ENCODE results near the gene STX18. TPM values are rescaled to one million over a fixed set of nuclear protein-coding genes. Genes with fewer than 3 reads are reported as not detected.
A peak's percentile ranks its signal among the peaks of the same experiment; 100 is the strongest.
"Not testable (repeated sequence)": the region's sequence is repeated elsewhere in the genome, so short reads cannot be mapped to it uniquely, and the experiment has no call there.

Gene STX18
- total RNA-seq, 1 donor from 2014 or later, result 17.3 TPM

DNA sequence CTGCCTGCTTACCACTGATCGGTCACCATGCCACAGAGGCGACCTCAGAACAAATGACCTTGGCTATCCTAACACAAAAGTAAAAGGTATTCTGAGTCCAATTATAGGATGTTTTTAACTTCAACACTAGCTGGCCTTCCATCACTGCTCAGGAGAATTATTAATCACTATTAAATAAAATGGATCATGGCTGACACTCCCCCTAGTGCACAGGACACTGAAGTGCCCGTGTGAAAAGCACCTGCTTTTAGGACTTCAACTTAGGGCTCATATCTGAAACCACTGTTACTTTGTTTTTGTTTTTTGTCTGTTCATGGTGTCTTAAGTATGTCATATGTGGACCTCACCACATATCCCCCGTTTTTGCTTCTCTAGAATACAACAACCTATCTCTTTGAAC, 33.9 kb downstream of the STX18 start:
- H3K9me3 ChIP-seq (replicated peaks), result no peaks in the 10 kb centered on the region
- intact Hi-C loops (cut with micrococcal nuclease), result no loop called here
- no peak overlapping the region for H3K27ac ChIP-seq (replicated peaks)
- H3K4me1 ChIP-seq, result peaks cover 22% of the 10 kb centered on the region
- TF ChIP-seq, protein P1, sequence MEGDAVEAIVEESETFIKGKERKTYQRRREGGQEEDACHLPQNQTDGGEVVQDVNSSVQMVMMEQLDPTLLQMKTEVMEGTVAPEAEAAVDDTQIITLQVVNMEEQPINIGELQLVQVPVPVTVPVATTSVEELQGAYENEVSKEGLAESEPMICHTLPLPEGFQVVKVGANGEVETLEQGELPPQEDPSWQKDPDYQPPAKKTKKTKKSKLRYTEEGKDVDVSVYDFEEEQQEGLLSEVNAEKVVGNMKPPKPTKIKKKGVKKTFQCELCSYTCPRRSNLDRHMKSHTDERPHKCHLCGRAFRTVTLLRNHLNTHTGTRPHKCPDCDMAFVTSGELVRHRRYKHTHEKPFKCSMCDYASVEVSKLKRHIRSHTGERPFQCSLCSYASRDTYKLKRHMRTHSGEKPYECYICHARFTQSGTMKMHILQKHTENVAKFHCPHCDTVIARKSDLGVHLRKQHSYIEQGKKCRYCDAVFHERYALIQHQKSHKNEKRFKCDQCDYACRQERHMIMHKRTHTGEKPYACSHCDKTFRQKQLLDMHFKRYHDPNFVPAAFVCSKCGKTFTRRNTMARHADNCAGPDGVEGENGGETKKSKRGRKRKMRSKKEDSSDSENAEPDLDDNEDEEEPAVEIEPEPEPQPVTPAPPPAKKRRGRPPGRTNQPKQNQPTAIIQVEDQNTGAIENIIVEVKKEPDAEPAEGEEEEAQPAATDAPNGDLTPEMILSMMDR (IDR thresholded peaks at IDR 0.05; ENCODE audit: borderline replicate concordance), result peak; percentile 35
- no peaks in the 10 kb centered on the region for H3K36me3 ChIP-seq
- no peak for DNase-seq
- no peaks in the 10 kb centered on the region for H3K27me3 ChIP-seq (ENCODE audit: low read depth)
- no peak overlapping the region for H3K4me3 ChIP-seq

DNA sequence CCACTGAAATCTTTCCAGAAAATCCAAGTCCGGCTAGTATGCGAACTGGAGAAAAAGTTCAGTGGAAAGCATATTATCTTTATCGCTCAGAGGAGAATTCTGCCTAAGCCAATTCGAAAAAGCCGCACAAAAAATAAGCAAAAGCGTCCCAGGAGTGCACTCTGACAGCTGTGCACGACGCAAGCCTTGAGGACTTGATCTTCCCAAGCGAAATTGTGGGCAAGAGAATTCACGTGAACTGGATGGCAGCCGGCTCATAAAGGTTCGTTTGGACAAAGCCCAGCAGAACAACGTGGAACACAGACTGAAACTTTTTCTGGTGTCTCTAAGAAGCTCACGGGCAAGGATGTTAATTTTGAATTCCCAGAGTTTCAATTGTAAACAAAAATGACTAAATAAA, 34.4 kb downstream of the STX18 start:
- Histone ChIP-seq H3K27me3 (ENCODE audit: low read depth) (no peaks in the 10 kb centered on the region), H3K36me3 (no peaks in the 10 kb centered on the region), H3K27ac (replicated peaks) (no peak overlapping the region), H3K9me3 (replicated peaks) (no peaks in the 10 kb centered on the region), H3K4me1 (peaks cover 23% of the 10 kb centered on the region), H3K4me3 (no peak overlapping the region)
- TF ChIP-seq, protein P1 (IDR thresholded peaks at IDR 0.05; ENCODE audit: borderline replicate concordance), result no peak
- intact Hi-C loops (cut with micrococcal nuclease), result no loop called here
- no peak for DNase-seq

DNA sequence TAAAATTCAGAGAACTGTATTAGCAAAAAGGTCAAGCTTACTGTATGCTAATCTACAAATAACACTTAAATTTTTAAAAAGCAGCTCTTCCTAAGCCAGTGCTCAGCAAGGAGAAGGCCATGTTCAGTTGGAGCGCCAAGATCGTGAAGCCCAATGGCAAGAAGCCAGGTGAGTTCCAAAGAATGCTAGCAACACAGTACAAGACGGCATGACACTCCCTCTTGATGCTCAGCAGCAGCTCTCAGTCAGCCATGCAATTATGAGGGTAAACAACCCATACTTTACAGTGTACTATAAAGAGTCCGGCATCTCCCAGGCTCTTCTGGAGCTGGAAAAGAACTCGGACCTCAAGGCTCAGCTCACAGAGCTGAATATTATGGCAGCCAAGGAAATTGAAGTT, 34.9 kb downstream of the STX18 start:
- TF ChIP-seq, protein P1 (IDR thresholded peaks at IDR 0.05; ENCODE audit: borderline replicate concordance), result no peak
- no peaks in the 10 kb centered on the region for H3K27me3 ChIP-seq (ENCODE audit: low read depth)
- no peaks in the 10 kb centered on the region for H3K36me3 ChIP-seq
- peaks cover 23% of the 10 kb centered on the region for H3K4me1 ChIP-seq
- intact Hi-C loops (cut with micrococcal nuclease), result no loop called here
- no peak overlapping the region for H3K4me3 ChIP-seq
- no peak for DNase-seq
- H3K9me3 ChIP-seq (replicated peaks), result no peaks in the 10 kb centered on the region
- no peak overlapping the region for H3K27ac ChIP-seq (replicated peaks)

DNA sequence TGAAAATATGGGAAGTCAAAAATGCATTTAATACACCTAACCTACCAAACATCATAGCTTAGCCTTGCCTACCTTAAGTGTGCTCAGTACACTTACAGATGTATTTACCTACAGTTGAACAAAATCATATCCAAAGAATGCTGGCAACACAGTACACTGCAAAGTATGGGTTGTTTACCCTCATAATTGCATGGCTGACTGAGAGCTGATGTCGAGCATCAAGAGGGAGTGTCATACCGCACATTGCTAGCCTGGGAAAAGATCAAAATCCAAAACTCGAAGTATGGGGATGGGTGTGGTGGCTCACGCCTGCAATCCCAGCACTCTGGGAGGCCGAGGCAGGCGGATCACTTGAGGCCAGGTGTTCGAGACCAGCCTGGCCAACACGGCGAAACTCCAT, 36.6 kb downstream of the STX18 start:
- H3K27ac ChIP-seq (replicated peaks); intact Hi-C loops (cut with micrococcal nuclease); DNase-seq; H3K27me3 ChIP-seq (ENCODE audit: low read depth); H3K9me3 ChIP-seq (replicated peaks); H3K36me3 ChIP-seq; H3K4me3 ChIP-seq: not testable (repeated sequence)
- peaks cover 19% of the 10 kb centered on the region for H3K4me1 ChIP-seq

DNA sequence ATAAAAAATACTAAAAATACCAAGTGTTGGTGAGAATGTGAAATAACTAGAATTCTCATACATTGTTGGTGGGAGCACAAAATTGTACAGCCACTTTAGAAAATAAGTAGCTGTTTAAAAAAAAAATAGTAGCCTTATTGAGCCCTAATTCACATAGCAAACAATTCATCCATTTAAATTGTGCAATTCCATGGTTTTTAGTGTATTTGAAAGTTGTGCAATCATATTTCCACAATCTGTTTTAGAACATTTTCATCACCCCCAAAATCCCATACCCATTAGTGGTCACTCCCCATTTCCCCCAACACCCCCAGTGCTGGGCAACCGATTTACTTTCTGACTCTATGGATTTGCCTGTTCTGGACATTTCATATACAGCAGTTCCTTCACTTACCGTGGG, 37.1 kb downstream of the STX18 start:
- H3K4me1 ChIP-seq, result peaks cover 19% of the 10 kb centered on the region
- H3K36me3 ChIP-seq, result no peaks in the 10 kb centered on the region
- no peak for DNase-seq
- H3K4me3 ChIP-seq, result no peak overlapping the region
- no peaks in the 10 kb centered on the region for H3K27me3 ChIP-seq (ENCODE audit: low read depth)
- H3K27ac ChIP-seq (replicated peaks), result no peak overlapping the region
- TF ChIP-seq, protein P1 (IDR thresholded peaks at IDR 0.05; ENCODE audit: borderline replicate concordance), result no peak
- no peaks in the 10 kb centered on the region for H3K9me3 ChIP-seq (replicated peaks)
- intact Hi-C loops (cut with micrococcal nuclease), result no loop called here

DNA sequence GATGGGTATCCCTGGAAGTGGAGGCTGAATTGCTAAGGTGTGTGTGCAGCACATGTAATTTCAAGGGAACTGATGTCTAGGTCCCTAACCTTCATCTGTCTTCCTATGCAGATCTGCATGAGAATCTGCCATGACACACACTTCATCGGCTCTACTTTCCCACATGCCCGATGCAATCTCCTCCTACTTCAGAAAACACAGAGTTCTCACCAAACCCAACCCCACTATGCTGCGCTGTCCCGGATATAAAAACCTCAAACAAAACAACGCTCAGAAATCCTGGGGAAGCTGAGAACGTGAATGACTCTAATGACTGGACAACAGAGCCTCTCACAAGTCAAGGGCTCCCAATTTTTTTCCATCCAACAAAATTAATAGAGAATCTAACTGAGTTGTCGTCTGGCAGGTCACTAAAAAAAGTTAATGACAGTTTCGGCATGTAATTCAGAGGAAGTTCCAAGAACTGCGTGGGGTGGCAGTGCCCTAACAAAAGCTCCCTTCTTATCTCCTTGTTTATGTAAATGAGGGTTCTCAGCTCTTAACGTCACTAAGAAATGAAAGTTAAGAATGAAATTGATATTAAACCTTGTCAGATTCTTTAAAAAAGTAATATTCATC, 39.0 kb downstream of the STX18 start:
- Histone ChIP-seq H3K4me3 (no peak overlapping the region), H3K4me1 (peaks cover 19% of the 10 kb centered on the region)
- DNase-seq, result no peak

More for the DNA sequence above, 39.0 kb downstream of the STX18 start:
- H3K27me3 ChIP-seq (ENCODE audit: low read depth), result no peaks in the 10 kb centered on the region
- TF ChIP-seq, protein P1 (IDR thresholded peaks at IDR 0.05; ENCODE audit: borderline replicate concordance), result no peak
- H3K9me3 ChIP-seq (replicated peaks), result no peaks in the 10 kb centered on the region
- intact Hi-C loops (cut with micrococcal nuclease), result no loop called here
- H3K36me3 ChIP-seq, result no peaks in the 10 kb centered on the region
- no peak overlapping the region for H3K27ac ChIP-seq (replicated peaks)
